PC-3 (cell line): Measurements from ENCODE around the gene UBR4.

ENCODE experiments used
- EZH2 ChIP-seq: fragments of 300-600 bp; sonication (generic); IDR thresholded peaks from one replicate; pipeline ENCODE4 v1.6.1; 2017; ENCODE audit warnings: antibody characterized with exemption, mild to moderate bottlenecking, low read length; ENCODE audit not compliant: unreplicated experiment
- TF ChIP-seq, protein P1 (sequence below): fragments of 300-600 bp; sonication (generic); conservative IDR thresholded peaks from 2 replicates; pipeline ENCODE4 v1.5.1; 2017; ENCODE audit warnings: antibody characterized with exemption, low read depth, mild to moderate bottlenecking, low read length

DNA sequence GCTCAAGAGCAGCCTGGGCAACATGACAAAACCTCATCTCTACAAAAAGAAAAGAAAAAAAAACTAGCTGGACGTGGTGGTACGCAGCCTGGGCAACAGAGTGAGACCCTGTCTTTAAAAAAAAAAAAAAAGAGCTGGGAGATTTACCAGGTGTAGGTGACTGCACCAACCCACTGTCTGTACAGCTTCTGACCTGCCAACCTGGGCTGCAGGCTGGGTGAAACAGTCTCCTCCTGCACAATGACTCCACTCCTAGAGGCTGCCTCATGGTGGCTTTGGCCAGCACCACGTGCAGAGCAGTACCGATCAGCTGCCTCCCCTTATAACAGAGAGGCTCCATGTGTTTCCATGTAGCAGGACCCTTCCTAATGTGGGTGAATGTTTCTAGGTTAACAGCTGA is 45.2 kb upstream of the UBR4 start:
- TF ChIP-seq, protein P1, sequence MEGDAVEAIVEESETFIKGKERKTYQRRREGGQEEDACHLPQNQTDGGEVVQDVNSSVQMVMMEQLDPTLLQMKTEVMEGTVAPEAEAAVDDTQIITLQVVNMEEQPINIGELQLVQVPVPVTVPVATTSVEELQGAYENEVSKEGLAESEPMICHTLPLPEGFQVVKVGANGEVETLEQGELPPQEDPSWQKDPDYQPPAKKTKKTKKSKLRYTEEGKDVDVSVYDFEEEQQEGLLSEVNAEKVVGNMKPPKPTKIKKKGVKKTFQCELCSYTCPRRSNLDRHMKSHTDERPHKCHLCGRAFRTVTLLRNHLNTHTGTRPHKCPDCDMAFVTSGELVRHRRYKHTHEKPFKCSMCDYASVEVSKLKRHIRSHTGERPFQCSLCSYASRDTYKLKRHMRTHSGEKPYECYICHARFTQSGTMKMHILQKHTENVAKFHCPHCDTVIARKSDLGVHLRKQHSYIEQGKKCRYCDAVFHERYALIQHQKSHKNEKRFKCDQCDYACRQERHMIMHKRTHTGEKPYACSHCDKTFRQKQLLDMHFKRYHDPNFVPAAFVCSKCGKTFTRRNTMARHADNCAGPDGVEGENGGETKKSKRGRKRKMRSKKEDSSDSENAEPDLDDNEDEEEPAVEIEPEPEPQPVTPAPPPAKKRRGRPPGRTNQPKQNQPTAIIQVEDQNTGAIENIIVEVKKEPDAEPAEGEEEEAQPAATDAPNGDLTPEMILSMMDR, result no peak
- no peak for TF ChIP-seq EZH2
